CD4-positive, alpha-beta T cell treated with Interleukin-15 for 4 hours (primary cell): ENCODE data around the gene AK1.
"Not testable (repeated sequence)": the region's sequence is repeated elsewhere in the genome, so short reads cannot be mapped to it uniquely, and the experiment has no call there.

ENCODE experiments used
- DNase-seq: peaks from one replicate; pipeline ENCODE4 v3.0.0-alpha.2; 2020; ENCODE audit warnings: low spot score

Gene AK1

DNA sequence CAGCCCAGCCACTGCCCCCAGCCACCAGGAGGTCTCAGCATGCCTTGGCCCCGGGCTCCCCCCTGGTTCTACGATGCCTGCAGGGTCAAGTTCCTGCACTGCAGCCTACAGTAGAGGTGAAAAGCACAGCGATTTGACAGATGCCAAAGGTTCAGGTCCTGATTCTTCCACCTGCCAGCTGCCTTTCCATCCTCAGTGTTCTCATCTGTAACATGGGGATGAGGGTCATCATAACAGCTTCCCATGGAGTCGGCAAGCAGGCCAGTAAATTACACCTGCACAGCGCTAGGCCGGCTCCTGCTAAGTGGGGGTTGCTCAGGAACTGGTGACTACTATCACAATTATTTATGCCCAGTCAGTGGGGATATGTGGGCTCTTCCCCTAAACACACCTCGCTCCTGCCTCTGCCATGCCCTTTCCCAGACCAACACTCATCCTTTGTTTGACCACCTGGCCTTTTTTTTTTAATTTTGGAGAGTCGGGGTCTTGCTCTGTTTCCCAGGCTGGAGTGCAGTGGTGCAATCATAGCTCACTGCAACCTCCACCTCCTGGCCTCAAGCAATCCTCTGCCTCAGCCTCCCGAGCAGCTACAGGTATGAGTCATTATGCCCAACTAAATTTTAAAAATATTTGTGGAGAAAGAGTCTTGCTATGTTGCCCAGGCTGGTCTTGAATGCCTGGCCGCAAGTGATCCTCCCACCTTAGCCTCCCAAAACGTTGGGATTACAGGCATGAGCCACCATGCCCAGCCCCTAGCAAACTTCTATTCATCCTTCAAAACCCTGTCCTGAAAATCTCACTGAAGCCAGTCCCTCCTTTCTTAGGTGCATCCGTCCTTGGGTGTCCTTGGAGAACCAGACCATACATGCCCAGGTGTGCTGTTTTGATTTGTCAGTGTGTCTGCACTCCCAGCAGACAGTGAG lies 29.4 kb downstream of the AK1 start:
- no peak for DNase-seq

DNA sequence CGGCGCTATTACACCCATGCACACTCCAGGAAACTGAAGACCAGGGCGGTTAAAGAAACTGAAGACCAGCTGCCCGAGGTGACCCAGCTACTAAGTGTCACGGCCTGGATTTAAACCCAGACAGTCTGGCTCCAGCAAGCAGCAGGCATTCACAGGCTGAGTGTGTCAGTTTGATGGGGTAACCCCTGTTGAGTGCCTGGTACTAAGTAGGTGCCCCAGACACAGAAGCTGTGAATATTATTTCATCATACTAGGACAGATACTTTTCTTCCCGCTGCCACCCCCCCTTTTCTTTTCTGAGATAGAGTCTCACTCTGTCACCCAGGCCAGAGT lies 30.3 kb downstream of the AK1 start:
- DNase-seq: no peak

DNA sequence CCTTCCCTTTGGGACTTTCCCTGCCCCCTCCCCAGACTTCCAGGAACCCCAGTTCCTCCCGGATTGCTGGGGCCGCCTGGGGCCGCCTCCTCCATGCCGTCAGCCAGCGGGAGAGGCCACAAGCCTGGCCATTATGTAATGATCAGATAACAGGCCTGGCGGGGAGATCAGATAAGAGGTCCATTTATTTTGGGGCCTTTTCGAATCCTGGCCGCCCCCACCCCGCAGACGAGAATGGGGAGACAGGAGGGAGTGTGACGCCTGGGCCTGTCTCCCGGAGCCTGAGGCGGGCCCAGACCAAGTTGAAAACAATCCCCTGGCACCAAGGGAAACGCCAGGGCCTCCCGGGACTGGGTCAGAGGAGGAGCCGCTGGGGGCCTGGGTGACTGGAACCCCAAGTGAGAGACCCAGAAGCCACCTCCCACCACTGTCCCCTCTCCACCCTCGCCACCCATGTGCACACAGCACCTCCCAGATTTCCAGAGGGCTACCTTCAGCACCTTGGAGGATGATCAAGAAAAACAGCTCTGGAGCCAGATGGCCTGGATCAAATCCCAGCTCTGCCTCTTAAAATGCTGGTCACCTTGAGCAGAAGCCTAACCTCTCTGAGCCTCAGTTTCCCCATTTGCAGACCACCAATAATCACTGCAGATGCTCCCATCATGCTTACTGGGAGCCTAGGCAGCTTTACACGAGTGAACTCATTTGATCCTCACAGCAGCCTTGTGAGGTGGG lies 30.9 kb downstream of the AK1 start:
- DNase-seq: no peak

DNA sequence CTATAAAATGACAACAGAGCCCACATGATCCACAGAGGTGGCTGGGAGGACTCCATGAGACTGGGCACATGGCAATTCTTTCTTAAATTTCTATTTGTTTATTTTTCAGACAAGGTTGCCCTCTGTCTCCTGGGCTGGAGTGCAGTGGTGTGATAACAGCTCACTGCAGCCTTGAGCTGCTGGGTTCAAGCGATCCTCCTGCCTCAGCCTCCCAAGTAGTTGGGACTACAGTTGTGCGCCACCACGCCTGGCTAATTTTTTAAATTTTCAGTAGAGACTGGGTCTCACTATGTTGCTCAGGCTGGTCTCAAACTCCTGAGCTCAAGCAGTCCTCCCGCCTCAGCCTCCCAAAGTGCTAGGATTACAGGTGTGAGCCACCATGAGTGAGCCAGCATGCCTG lies 31.9 kb downstream of the AK1 start:
- not testable (repeated sequence) for DNase-seq

GRCh38 chr9:127844821-127845359 lies 32.6 kb downstream of the AK1 start:
- DNase-seq: no peak

GRCh38 chr9:127841087-127841835 lies 36.2 kb downstream of the AK1 start:
- DNase-seq: no peak

DNA sequence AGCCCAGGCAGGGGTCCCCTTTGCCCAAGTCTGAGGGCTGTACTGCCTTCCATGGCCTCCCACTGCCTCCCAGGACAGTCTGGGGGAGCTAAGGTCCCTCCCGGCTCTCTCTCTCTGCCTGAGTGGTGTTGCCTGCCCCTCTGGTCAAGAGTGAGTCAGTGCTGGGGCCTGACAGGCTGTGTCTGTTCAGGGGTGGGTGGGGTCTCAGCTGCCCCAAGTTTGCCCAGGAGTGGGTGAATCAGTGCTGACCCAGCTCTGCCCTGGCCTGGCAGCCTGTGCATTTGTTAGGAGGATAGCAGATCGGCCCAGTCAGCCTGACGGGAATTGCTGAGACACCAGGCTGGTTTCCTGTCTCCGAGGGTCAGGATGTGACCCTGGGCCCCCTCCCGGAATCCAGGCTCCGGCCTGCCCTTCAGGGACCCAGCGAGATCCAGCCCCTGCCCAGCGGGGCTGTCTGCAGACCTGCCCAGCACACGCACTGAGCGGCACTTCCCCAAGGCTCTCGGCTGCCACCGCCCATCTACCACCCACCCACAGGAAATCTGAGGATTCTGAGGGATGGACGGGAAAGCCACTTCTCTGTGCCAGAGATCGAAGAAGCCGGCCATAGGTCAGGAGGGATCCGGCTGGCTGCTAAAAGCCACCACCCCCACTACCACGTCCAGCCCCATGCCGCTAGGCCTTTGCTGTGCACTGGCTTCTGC lies 38.9 kb downstream of the AK1 start:
- no peak for DNase-seq

DNA sequence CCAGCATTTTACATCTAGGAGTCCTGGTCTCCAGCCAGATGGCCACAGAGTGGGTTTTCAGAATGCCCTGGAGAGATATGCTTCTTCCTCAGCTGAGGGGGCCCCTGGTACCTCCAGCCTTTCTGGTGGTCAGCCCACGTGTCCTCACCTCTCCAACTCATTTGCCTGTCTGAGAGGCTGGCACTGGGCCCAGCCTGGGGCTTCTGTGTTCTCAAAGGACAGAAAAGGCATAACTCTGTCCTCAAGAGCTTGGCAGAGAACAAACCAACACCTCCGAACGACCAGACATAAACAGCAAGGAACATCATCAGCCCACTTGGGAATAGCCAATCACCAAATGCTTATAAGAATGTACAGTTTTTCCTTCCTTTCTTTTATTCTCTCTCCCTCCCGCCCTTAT lies 40.1 kb downstream of the AK1 start:
- DNase-seq: no peak

GRCh38 chr9:127836561-127836960 lies 40.9 kb downstream of the AK1 start:
- not testable (repeated sequence) for DNase-seq

- no peak for DNase-seq
Measured at GRCh38 chr9:127835991-127836516, 41.4 kb downstream of the AK1 start.

- DNase-seq: no peak
Measured at GRCh38 chr9:127833555-127833954, 43.9 kb downstream of the AK1 start.

GRCh38 chr9:127832248-127832647 lies 45.2 kb downstream of the AK1 start:
- no peak for DNase-seq

DNA sequence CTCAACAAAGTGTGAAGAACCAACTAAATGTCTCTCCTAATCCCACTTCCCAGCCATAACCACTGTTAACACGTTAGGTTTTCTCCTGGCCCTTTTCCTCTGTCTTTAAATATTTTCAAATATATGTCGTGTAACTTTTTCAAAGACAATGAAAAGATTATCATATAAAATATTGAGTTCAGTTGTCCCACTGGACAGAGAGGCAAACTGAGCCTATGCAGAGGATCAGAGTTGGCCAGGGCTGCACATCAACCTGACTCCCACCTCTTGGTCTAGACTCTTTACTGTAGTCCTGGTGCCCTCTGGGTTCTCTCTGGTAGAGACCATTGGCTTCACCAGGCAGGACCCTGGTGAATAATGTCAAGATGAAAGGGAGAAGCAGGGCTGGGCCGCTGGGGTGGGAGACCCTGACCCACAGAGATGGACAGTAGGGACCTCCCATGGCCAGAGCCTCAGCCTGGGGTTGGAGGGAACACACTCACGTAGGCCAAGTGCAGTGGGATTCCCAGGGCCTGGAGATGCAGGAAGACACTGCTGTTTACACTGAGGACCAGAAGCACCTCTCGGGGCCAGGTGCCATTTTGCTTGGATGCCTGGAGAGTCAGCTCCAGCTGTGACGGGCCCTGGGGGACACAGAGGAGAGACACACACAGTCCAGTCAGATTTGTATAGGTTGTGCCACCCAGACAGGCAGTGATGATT lies 48.1 kb downstream of the AK1 start:
- no peak for DNase-seq

DNA sequence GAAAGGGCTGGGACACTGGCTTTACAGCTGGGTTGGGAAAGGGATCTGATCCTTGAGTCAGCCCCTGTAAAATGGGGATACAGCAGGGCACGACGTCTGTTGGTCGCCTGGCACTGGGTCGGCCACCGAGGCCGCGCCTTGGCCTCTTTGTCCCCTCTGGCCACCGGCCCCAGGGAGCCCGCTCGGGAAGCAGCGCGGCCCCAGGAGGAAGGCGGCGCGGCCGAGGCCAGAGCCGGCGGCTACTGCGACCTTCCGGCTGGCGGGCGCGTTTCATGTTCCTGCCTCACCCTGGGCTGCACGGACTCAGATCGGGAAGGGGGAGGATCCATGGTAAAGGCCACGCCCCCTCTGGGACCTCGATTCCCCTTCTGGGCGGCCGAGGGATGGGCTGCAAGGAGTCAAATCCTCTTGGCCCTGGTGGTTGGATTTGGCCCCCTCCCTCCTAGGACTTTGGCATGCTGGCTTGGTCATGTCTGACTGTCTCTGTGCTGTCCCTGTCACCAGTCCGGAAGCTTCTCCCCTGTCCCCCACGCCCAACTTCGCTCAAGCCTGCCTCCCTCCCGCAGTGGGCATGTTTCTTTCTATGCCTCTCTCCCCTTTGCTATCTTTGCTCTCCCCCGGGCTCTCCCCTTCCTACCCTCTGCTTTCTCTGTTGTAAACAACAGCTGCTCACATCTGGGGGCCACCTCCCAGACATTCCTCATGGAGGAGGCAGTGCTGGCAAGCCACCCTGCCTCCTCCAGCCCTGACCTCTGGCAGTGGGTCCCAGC lies 49.0 kb downstream of the AK1 start:
- no peak for DNase-seq

GRCh38 chr9:127826253-127826913 lies 51.1 kb downstream of the AK1 start:
- DNase-seq: no peak

GRCh38 chr9:127825319-127826051 lies 52.0 kb downstream of the AK1 start:
- DNase-seq: no peak

- no peak for DNase-seq
Measured at GRCh38 chr9:127822108-127822507, 55.4 kb downstream of the AK1 start.

GRCh38 chr9:127818574-127818973 lies 58.9 kb downstream of the AK1 start:
- no peak for DNase-seq

DNA sequence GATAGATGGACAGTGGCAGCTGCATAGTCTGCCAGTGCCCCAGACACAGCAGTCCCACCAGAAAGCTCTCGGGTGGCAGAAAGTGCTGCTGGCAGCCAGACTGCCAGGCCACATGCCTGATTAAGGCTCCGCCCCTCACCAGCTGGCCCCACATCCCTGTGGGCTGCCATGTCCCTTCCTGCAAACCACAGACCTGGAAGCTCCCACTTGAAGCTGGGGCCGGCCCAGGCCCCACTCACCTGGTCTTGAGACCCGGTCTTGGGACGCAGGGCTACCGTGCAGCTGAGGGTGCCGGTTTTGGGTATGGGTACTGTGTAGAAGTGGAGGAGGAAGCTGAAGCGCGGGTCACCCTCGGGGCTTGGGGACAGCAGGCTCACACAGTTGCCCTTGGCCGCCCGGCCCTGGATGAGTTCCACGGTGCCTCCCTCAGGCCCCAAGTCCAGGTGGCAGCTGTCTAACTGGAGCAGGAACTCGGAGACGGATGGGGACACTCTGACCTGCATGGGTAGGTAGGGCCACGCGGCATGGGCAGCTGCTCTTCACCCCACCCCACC lies 59.5 kb downstream of the AK1 start:
- DNase-seq: no peak
